H9 (cell line): ENCODE measurements around the gene SSR2. TPM values are rescaled to one million over a fixed set of nuclear protein-coding genes. Genes with fewer than 3 reads are reported as not detected.

Experiments
- DNase-seq: peaks from one replicate; pipeline ENCODE4 v3.0.0-alpha.2; 2017
- H2AFZ ChIP-seq: one replicate; pipeline ENCODE4 v1.6.1; 2013; ENCODE audit warnings: mild to moderate bottlenecking, low read length, control low read depth, moderate library complexity
- H2AK5ac ChIP-seq: 2 replicates; pipeline ENCODE4 v1.6.1; 2013; ENCODE audit warnings: low read length, control low read depth, mixed read lengths; ENCODE audit not compliant: insufficient read length
- H2BK120ac ChIP-seq: one replicate; pipeline ENCODE4 v1.6.1; 2013; ENCODE audit warnings: low read depth, mild to moderate bottlenecking, low read length, control low read depth, inconsistent platforms; ENCODE audit not compliant: poor library complexity, severe bottlenecking
- H2BK12ac ChIP-seq: 2 replicates; pipeline ENCODE4 v1.6.1; 2013; ENCODE audit warnings: low read length, control low read depth, mixed read lengths, low read depth; ENCODE audit not compliant: insufficient read length
- H2BK15ac ChIP-seq: 2 replicates; pipeline ENCODE4 v1.6.1; 2013; ENCODE audit warnings: low read depth, low read length, control low read depth
- H2BK20ac ChIP-seq: one replicate; pipeline ENCODE4 v1.6.1; 2013; ENCODE audit warnings: low read depth, mild to moderate bottlenecking, low read length, control low read depth, inconsistent platforms; ENCODE audit not compliant: poor library complexity, severe bottlenecking
- H2BK5ac ChIP-seq: 2 replicates; pipeline ENCODE4 v1.6.1; 2013; ENCODE audit warnings: low read length, control low read depth, mixed read lengths; ENCODE audit not compliant: insufficient read length
- H3K14ac ChIP-seq: 2 replicates; pipeline ENCODE4 v1.6.1; 2013; ENCODE audit warnings: low read length, control low read depth; ENCODE audit not compliant: insufficient read depth
- H3K18ac ChIP-seq: 2 replicates; pipeline ENCODE4 v1.6.1; 2013; ENCODE audit warnings: low read depth, mild to moderate bottlenecking, mixed read lengths, low read length, control low read depth; ENCODE audit not compliant: insufficient read length
- H3K23ac ChIP-seq: 2 replicates; pipeline ENCODE4 v1.6.1; 2013; ENCODE audit warnings: low read length, control low read depth, mixed read lengths, low read depth; ENCODE audit not compliant: insufficient read length
- H3K23me2 ChIP-seq: 2 replicates; pipeline ENCODE4 v1.6.1; 2013; ENCODE audit warnings: low read depth, mild to moderate bottlenecking, mixed read lengths, low read length, control low read depth; ENCODE audit not compliant: insufficient read length, poor library complexity, severe bottlenecking
- H3K27ac ChIP-seq: 2 replicates; pipeline ENCODE4 v1.5.1; 2013; ENCODE audit warnings: low read length, control low read depth, mixed read lengths, low read depth; ENCODE audit not compliant: insufficient read length
- H3K27me3 ChIP-seq: 2 replicates; pipeline ENCODE4 v1.6.1; 2013; ENCODE audit warnings: low read length, control low read depth, inconsistent platforms; ENCODE audit not compliant: insufficient read depth
- H3K4ac ChIP-seq: 2 replicates; pipeline ENCODE4 v1.6.1; 2013; ENCODE audit warnings: low read depth, mild to moderate bottlenecking, control low read depth, inconsistent platforms, low read length, moderate library complexity
- H3K4me1 ChIP-seq: 2 replicates; pipeline ENCODE4 v1.6.1; 2013; ENCODE audit warnings: low read length, control low read depth, inconsistent platforms; ENCODE audit not compliant: insufficient read depth
- H3K4me2 ChIP-seq: 2 replicates; pipeline ENCODE4 v1.6.1; 2013; ENCODE audit warnings: low read length, control low read depth, mixed read lengths; ENCODE audit not compliant: insufficient read length, insufficient read depth
- H3K56ac ChIP-seq: 2 replicates; pipeline ENCODE4 v1.6.1; 2013; ENCODE audit warnings: low read depth, mild to moderate bottlenecking, mixed read lengths, low read length, control low read depth; ENCODE audit not compliant: insufficient read length
- H3K79me1 ChIP-seq: 2 replicates; pipeline ENCODE4 v1.6.1; 2013; ENCODE audit warnings: low read depth, mild to moderate bottlenecking, moderate library complexity, low read length, control low read depth, inconsistent platforms; ENCODE audit not compliant: insufficient read depth, poor library complexity, severe bottlenecking
- H3K79me2 ChIP-seq: 2 replicates; pipeline ENCODE4 v1.6.1; 2013; ENCODE audit warnings: low read length, control low read depth, inconsistent platforms; ENCODE audit not compliant: insufficient read depth
- H3K9ac ChIP-seq: 2 replicates; pipeline ENCODE4 v1.6.1; 2013; ENCODE audit warnings: low read length, control low read depth, mixed read lengths; ENCODE audit not compliant: insufficient read length; ENCODE audit errors: extremely low read depth
- H3K9me3 ChIP-seq: one replicate; pipeline ENCODE4 v1.6.1; 2013; ENCODE audit warnings: low read depth, low read length, inconsistent platforms; ENCODE audit not compliant: control insufficient read depth
- H3T11ph ChIP-seq: one replicate; pipeline ENCODE4 v1.6.1; 2013; ENCODE audit warnings: mild to moderate bottlenecking, low read length, control low read depth, inconsistent platforms
- H4K20me1 ChIP-seq: one replicate; pipeline ENCODE4 v1.6.1; 2013; ENCODE audit not compliant: control insufficient read depth, insufficient read length, insufficient read depth
- H4K5ac ChIP-seq: 2 replicates; pipeline ENCODE4 v1.6.1; 2013; ENCODE audit warnings: low read depth, mild to moderate bottlenecking, mixed read lengths, low read length, control low read depth; ENCODE audit not compliant: insufficient read length
- H4K8ac ChIP-seq: replicated peaks from 2 replicates; pipeline ENCODE4 v1.6.1; 2013; ENCODE audit warnings: low read length, control low read depth, mixed read lengths, low read depth; ENCODE audit not compliant: insufficient read length
- H4K91ac ChIP-seq: 2 replicates; pipeline ENCODE4 v1.6.1; 2013; ENCODE audit warnings: low read depth, mild to moderate bottlenecking, moderate library complexity, mixed read lengths, low read length, control low read depth; ENCODE audit not compliant: insufficient read length
- H3K27ac Mint-ChIP-seq, 3 experiments: 2 replicates in 2 of 3; 3 replicates in 1 of 3; pipeline ENCODE4 v1.8.0; 2020 to 2021; ENCODE audit warnings: mixed read lengths in 3 of 3, mild to moderate bottlenecking in 1 of 3, moderate library complexity in 1 of 3
- H3K27me3 Mint-ChIP-seq: 2 replicates; pipeline ENCODE4 v1.8.0; 2021; ENCODE audit warnings: low read depth, mild to moderate bottlenecking, moderate library complexity, mixed read lengths
- H3K36me3 Mint-ChIP-seq, 3 experiments: 2 replicates in 2 of 3; 3 replicates in 1 of 3; pipeline ENCODE4 v1.8.0; 2020 to 2021; ENCODE audit warnings: low read depth in 3 of 3, mixed read lengths in 3 of 3; ENCODE audit not compliant: insufficient read depth in 1 of 3
- H3K4me1 Mint-ChIP-seq, 2 experiments: 2 replicates each; pipeline ENCODE4 v1.8.0; 2020; ENCODE audit warnings: mixed read lengths in 2 of 2
- H3K4me3 Mint-ChIP-seq, 2 experiments: 2 replicates in 1 of 2; 3 replicates in 1 of 2; pipeline ENCODE4 v1.8.0; 2020 to 2021; ENCODE audit warnings: mild to moderate bottlenecking in 2 of 2, mixed read lengths in 2 of 2, moderate library complexity in 1 of 2
- H3K9me3 Mint-ChIP-seq, 2 experiments: 2 replicates in 1 of 2; 3 replicates in 1 of 2; pipeline ENCODE4 v1.8.0; 2020; ENCODE audit warnings: mild to moderate bottlenecking in 2 of 2, mixed read lengths in 2 of 2, moderate library complexity in 1 of 2
- CTCF ChIP-seq: fragments of 200-600 bp; sonication (generic); conservative IDR thresholded peaks from 3 replicates; pipeline ENCODE4 v1.8.0; 2021; ENCODE audit warnings: antibody characterized with exemption, mild to moderate bottlenecking
- WGBS: extraction: QIAGEN DNeasy Blood & Tissue Kit; methylation state at CpG from one replicate; pipeline ENCODE4 v1.1.7; 2013; ENCODE audit warnings: missing lambda C conversion rate, low lambda C conversion rate, mixed read lengths; ENCODE audit not compliant: insufficient read length; ENCODE audit errors: extremely low coverage; 5-methylcytosine and 5-hydroxymethylcytosine counted together
- total RNA-seq: library from RNA; stranded (reverse); gene quantifications from 2 replicates; pipeline ENCODE4 v1.2.1, GENCODE V29; 2021

SSR2 gene
- total RNA-seq, 1 experiment from 2014 or later, result 170 TPM

DNA sequence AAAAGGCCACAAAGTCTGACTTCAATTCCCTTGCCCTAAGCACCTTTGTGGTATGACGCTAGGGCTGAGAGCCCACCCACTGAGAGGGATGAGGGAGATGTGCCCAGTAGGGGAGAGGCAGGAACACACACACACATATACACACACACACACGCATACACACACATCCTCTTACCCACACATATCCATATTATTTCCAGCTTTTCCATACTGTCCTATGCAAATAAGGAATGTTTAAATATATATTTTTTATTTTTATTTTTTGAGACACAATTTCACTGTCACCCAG is 43.2 kb upstream of the SSR2 start:
- peaks cover 4 to 14% (median 14%) of the 10 kb centered on the region in 3 experiments; a peak in 6 of 7 replicates for H3K36me3 Mint-ChIP-seq
- Histone ChIP-seq H3K79me2 (no peaks in the 10 kb centered on the region), H3K79me1 (no peaks in the 10 kb centered on the region)

More for the DNA sequence above, 43.2 kb upstream of the SSR2 start:
- Mint-ChIP-seq H3K27me3 (peaks cover 1% of the 10 kb centered on the region), H3K4me3 (no peak overlapping the region), H3K9me3 (no peaks in the 10 kb centered on the region; a peak in 1 of 5 replicates), H3K27ac (0 out of 7 replicates have a peak overlapping the region, but pooled peaks of 1 of the 3 experiments have one; percentile 70), H3K4me1 (peaks cover 38 to 57% of the 10 kb centered on the region in 2 experiments)
- Histone ChIP-seq H2BK15ac (no peak overlapping the region), H2BK5ac (no peak overlapping the region), H2BK12ac (no peak overlapping the region), H3K4ac (no peak overlapping the region), H3K9me3 (no peaks in the 10 kb centered on the region), H4K91ac (no peak overlapping the region), H3K9ac (no peak overlapping the region), H3T11ph (no peak overlapping the region), H3K4me1 (no peaks in the 10 kb centered on the region), H2AK5ac (no peak overlapping the region), H2AFZ (no peak overlapping the region), H3K56ac (no peak overlapping the region), H3K23ac (no peak overlapping the region), H3K18ac (no peak overlapping the region), H3K4me2 (no peak overlapping the region), H4K5ac (no peak overlapping the region), H4K8ac (no peak overlapping the region), H3K23me2 (peaks cover 4% of the 10 kb centered on the region), H2BK20ac (no peak overlapping the region), H3K27ac (no peak overlapping the region), H3K14ac (no peak overlapping the region), H2BK120ac (no peak overlapping the region), H3K27me3 (no peaks in the 10 kb centered on the region), H4K20me1 (no peaks in the 10 kb centered on the region)
- WGBS, result no CpG with 5 or more reads among the region's 2 CpGs
- no peak for TF ChIP-seq CTCF
- DNase-seq, result no peak
